CD4-positive, alpha-beta T cell (primary cell): ENCODE data around the gene TBC1D19. TPM values are rescaled to one million over a fixed set of nuclear protein-coding genes. Genes with fewer than 3 reads are reported as not detected.
A peak's percentile ranks its signal among the peaks of the same experiment; 100 is the strongest.

Experiments used
- ATAC-seq: fragments of 200-7000 bp; cut with Tn5 transposase; one replicate; pipeline ENCODE4 v1.10.0; 2022; ENCODE audit warnings: mild to moderate bottlenecking; ENCODE audit not compliant: poor library complexity
- CTCF ChIA-PET: fragments of 350-600 bp; sonication (Branson Sonifier 250); formaldehyde crosslinking; loops from one replicate; lab custom pipeline; 2021; ENCODE audit warnings: antibody characterized with exemption, inconsistent platforms; lab: Charles Lee
- POLR2A ChIA-PET: fragments of 350-600 bp; sonication (Branson Sonifier 250); formaldehyde crosslinking; loops from one replicate; lab custom pipeline; 2021; ENCODE audit warnings: antibody characterized with exemption, inconsistent platforms; lab: Charles Lee
- DNase-seq, 14 experiments: peaks; one replicate each; pipeline ENCODE4 v3.0.0-alpha.2; 2013 to 2020; ENCODE audit warnings: mixed read lengths in 2 of 14
- H3K27ac ChIP-seq, 2 donors: one replicate each; pipeline versions ENCODE4 v1.5.1 to v1.7.0; 2013; ENCODE audit warnings: low read length in 2 of 2, low read depth in 1 of 2, mild to moderate bottlenecking in 1 of 2
- H3K27me3 ChIP-seq, 2 experiments: 1 replicate in 1 of 2; 2 replicates in 1 of 2; pipeline versions ENCODE4 v1.6.1 to v1.7.0; 2013; ENCODE audit warnings: low read length in 2 of 2, control low read depth in 1 of 2, mild to moderate bottlenecking in 1 of 2, moderate library complexity in 1 of 2; ENCODE audit not compliant: insufficient read depth in 2 of 2, control insufficient read depth in 1 of 2
- H3K36me3 ChIP-seq: one replicate; pipeline ENCODE4 v1.6.1; 2013; ENCODE audit warnings: low read length, control low read depth; ENCODE audit not compliant: insufficient read depth
- H3K4me1 ChIP-seq: one replicate; pipeline ENCODE4 v1.6.1; 2013; ENCODE audit warnings: low read length, control low read depth; ENCODE audit not compliant: insufficient read depth
- H3K4me3 ChIP-seq: one replicate; pipeline ENCODE4 v1.5.1; 2013; ENCODE audit warnings: mild to moderate bottlenecking, low read length, moderate library complexity
- H3K9me3 ChIP-seq, 2 experiments: 1 replicate in 1 of 2; 2 replicates in 1 of 2; pipeline versions ENCODE4 v1.6.1 to v1.7.0; 2013; ENCODE audit warnings: low read length in 2 of 2, mild to moderate bottlenecking in 2 of 2, control low read depth in 1 of 2, moderate library complexity in 1 of 2; ENCODE audit not compliant: control insufficient read depth in 1 of 2, insufficient read depth in 1 of 2
- H3K27ac Mint-ChIP-seq: one replicate; pipeline ENCODE4 v1.8.0; 2020; ENCODE audit warnings: mixed read lengths
- H3K27me3 Mint-ChIP-seq: one replicate; pipeline ENCODE4 v1.8.0; 2021; ENCODE audit warnings: mixed read lengths
- H3K36me3 Mint-ChIP-seq: one replicate; pipeline ENCODE4 v1.8.0; 2021; ENCODE audit warnings: low read depth, mixed read lengths
- H3K4me1 Mint-ChIP-seq: one replicate; pipeline ENCODE4 v1.8.0; 2021; ENCODE audit warnings: low read depth, mixed read lengths
- H3K4me3 Mint-ChIP-seq: one replicate; pipeline ENCODE4 v1.8.0; 2020; ENCODE audit warnings: mild to moderate bottlenecking, mixed read lengths
- H3K9me3 Mint-ChIP-seq: one replicate; pipeline ENCODE4 v1.8.0; 2020; ENCODE audit warnings: mixed read lengths
- intact Hi-C, 2 experiments: fragments of 100-400 bp; cut with DNase I in 1 of 2; cut with micrococcal nuclease in 1 of 2; formaldehyde crosslinking; loops; one replicate each; pipeline versions ENCODE4 v1.15.1 to v1.9.0; 2023 to 2025; cut with DNase I, micrococcal nuclease
- total RNA-seq, 174 experiments: library from RNA in 2 of 174; stranded (reverse) in 2 of 174; gene quantifications; one replicate each; pipeline ENCODE4 v1.2.3 and lab custom pipeline; 2021 to 2026
- TF ChIP-seq, protein P1 (sequence below): fragments of 200-600 bp; IDR thresholded peaks from one replicate; pipeline ENCODE4 v1.8.0; 2022; ENCODE audit warnings: antibody characterized with exemption, mild to moderate bottlenecking

TBC1D19 gene
- total RNA-seq, 2 experiments from 2014 or later = 4.0 to 4.8 TPM

DNA sequence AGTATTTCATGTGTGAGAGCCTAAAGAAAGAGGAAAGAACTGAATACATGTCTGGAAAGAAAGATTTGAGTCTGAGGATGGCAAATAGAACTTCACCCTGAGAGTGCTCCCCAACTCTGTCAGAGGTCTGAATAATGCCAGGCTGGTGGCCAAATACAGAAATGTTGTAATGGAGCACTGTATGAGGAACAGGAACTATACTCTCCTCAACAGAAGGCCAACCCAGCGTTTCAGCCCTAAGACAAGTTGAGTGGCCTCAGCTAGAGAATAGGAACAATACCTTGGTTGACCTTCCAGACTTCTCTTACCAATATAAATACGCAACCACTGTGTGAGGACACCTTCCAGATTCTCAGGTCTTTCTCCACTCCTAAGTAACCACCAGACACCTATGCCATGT is 182.3 kb downstream of the TBC1D19 start:
- H3K9me3 Mint-ChIP-seq = no peaks in the 10 kb centered on the region
- CTCF ChIA-PET = no interaction called here
- POLR2A ChIA-PET = no interaction called here
- H3K36me3 Mint-ChIP-seq = peaks cover 23% of the 10 kb centered on the region
- Histone ChIP-seq H3K27me3 (no peaks in the 10 kb centered on the region), H3K9me3 (no peaks in the 10 kb centered on the region), H3K36me3 (no peaks in the 10 kb centered on the region), H3K4me3 (no peak overlapping the region), H3K4me1 (no peaks in the 10 kb centered on the region), H3K27ac (no peak overlapping the region)
- TF ChIP-seq, protein P1, sequence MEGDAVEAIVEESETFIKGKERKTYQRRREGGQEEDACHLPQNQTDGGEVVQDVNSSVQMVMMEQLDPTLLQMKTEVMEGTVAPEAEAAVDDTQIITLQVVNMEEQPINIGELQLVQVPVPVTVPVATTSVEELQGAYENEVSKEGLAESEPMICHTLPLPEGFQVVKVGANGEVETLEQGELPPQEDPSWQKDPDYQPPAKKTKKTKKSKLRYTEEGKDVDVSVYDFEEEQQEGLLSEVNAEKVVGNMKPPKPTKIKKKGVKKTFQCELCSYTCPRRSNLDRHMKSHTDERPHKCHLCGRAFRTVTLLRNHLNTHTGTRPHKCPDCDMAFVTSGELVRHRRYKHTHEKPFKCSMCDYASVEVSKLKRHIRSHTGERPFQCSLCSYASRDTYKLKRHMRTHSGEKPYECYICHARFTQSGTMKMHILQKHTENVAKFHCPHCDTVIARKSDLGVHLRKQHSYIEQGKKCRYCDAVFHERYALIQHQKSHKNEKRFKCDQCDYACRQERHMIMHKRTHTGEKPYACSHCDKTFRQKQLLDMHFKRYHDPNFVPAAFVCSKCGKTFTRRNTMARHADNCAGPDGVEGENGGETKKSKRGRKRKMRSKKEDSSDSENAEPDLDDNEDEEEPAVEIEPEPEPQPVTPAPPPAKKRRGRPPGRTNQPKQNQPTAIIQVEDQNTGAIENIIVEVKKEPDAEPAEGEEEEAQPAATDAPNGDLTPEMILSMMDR = no peak
- H3K4me3 Mint-ChIP-seq = no peak overlapping the region
- DNase-seq = peak in 2 of 14 experiments; percentile 18 to 21
- intact Hi-C loops = no loop called here
- no peak overlapping the region for H3K27ac Mint-ChIP-seq
- no peak for ATAC-seq
- H3K4me1 Mint-ChIP-seq = no peaks in the 10 kb centered on the region
- H3K27me3 Mint-ChIP-seq = no peaks in the 10 kb centered on the region

DNA sequence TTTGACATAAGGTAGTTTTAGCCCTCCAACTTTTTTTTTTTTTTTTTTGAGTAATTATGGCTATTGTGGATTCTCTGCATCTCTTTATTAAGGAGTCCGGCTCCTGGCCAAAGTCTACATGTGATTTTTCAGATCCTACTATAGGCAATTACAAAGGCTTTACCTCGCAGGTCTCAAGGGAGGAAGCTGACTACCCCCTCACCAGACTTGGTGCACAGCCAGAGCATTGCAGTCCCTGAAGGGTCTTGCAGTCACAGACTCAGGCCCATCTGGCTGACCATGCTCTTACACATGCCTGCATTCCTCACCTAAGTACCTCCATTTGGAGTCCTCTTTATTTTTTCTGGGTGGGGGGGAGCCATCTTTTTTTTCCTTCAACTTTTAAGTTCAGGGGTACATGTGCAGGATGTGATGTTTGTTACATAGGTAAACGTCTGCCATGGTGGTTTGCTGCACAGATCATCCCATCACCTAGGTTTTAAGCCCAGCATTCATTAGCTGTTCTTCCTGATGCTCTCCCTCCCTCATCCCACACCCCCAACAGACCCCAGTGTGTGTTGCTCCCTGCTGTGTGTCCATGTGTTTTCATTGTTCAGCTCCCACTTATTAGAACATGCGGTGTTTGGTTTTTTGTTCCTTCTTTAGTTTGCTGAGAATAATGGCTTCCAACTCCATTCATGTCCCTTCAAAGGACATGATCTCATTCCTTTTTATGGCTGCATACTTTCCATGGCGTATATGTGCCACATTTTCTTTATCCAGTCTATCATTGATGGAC is 188.4 kb downstream of the TBC1D19 start:
- no peak for DNase-seq
- TF ChIP-seq, protein P1 = no peak
- ChIA-PET POLR2A (no interaction called here), CTCF (no interaction called here)
- Histone ChIP-seq H3K4me3 (no peak overlapping the region), H3K27me3 (no peaks in the 10 kb centered on the region), H3K4me1 (no peaks in the 10 kb centered on the region), H3K9me3 (no peaks in the 10 kb centered on the region), H3K27ac (no peak overlapping the region), H3K36me3 (no peaks in the 10 kb centered on the region)
- Mint-ChIP-seq H3K4me3 (no peak overlapping the region), H3K36me3 (peaks cover 60% of the 10 kb centered on the region), H3K9me3 (no peaks in the 10 kb centered on the region), H3K27ac (no peak overlapping the region), H3K4me1 (no peaks in the 10 kb centered on the region), H3K27me3 (no peaks in the 10 kb centered on the region)
- intact Hi-C loops = no loop called here
- no peak for ATAC-seq

DNA sequence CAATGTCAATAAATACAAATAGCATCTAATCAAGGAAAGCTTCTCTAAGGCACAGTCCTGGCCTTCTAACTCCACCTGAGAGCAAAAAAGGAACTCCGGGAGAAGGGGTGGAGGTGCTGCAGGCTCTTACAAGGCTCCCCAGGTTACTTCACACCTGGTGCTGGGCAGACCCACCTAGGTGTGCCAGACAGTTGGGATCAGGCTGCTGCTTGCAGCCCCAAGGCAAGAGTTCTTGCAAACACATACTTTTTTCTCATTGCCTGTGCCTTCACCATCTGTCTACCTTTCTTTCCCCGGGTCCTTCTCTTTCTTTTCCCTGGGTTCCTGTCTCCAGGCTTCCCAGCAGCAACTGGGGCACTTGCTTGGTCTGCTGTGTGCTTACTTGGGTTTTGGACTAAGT is 195.3 kb downstream of the TBC1D19 start:
- Histone ChIP-seq H3K27me3 (no peaks in the 10 kb centered on the region), H3K4me3 (no peak overlapping the region), H3K36me3 (peaks cover 5% of the 10 kb centered on the region), H3K27ac (no peak overlapping the region), H3K9me3 (no peaks in the 10 kb centered on the region), H3K4me1 (no peaks in the 10 kb centered on the region)
- Mint-ChIP-seq H3K27ac (no peak overlapping the region), H3K36me3 (peaks cover 26% of the 10 kb centered on the region), H3K4me3 (no peak overlapping the region), H3K4me1 (no peaks in the 10 kb centered on the region), H3K9me3 (no peaks in the 10 kb centered on the region), H3K27me3 (no peaks in the 10 kb centered on the region)
- CTCF ChIA-PET = no interaction called here
- POLR2A ChIA-PET = no interaction called here
- intact Hi-C loops = no loop called here
- DNase-seq (no peak), ATAC-seq (no peak)
- TF ChIP-seq, protein P1 = no peak
